C4-2B (cell line): Measurements from ENCODE around the gene ABI1.

Source experiments
- ZFX ChIP-seq: fragments of 450-650 bp; IDR thresholded peaks from 2 replicates; pipeline ENCODE4 v1.6.1; 2017
- TF ChIP-seq, protein P1 (sequence below): fragments of 450-650 bp; conservative IDR thresholded peaks from 2 replicates; pipeline ENCODE4 v1.5.1; 2017; ENCODE audit warnings: mild to moderate bottlenecking

DNA sequence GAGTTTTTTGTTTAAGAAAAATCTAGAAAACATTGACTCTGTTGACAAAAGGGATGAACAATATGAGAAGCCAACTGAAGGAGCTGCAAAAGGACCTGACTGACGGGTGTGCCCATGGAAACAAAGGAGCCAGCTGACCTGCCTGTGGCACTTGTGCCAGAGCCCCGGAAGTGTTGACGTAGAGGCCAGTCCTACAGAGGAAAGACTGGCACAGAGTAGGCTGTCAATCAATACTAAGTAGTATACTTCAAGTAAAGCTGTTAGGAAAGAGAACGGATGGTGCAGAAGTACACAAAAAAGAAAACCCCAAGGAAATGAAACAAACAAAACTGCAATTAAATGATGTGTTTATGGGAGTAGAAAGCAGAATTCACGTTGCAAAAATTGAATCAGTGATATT lies 19.0 kb upstream of the ABI1 start:
- TF ChIP-seq, protein P1, sequence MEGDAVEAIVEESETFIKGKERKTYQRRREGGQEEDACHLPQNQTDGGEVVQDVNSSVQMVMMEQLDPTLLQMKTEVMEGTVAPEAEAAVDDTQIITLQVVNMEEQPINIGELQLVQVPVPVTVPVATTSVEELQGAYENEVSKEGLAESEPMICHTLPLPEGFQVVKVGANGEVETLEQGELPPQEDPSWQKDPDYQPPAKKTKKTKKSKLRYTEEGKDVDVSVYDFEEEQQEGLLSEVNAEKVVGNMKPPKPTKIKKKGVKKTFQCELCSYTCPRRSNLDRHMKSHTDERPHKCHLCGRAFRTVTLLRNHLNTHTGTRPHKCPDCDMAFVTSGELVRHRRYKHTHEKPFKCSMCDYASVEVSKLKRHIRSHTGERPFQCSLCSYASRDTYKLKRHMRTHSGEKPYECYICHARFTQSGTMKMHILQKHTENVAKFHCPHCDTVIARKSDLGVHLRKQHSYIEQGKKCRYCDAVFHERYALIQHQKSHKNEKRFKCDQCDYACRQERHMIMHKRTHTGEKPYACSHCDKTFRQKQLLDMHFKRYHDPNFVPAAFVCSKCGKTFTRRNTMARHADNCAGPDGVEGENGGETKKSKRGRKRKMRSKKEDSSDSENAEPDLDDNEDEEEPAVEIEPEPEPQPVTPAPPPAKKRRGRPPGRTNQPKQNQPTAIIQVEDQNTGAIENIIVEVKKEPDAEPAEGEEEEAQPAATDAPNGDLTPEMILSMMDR: no peak
- TF ChIP-seq ZFX: no peak
